Astrocyte (in vitro differentiated cells and primary cell): ENCODE results near the gene RFX7. TPM values are rescaled to one million over a fixed set of nuclear protein-coding genes. Genes with fewer than 3 reads are reported as not detected.
"Not testable (repeated sequence)": the region's sequence is repeated elsewhere in the genome, so short reads cannot be mapped to it uniquely, and the experiment has no call there.

Experiments
- DNase-seq: peaks from one replicate; pipeline ENCODE4 v3.0.0-alpha.2; 2010; ENCODE audit warnings: low read depth
- FAIRE-seq: peaks from 2 replicates; lab custom pipeline; 2011; peaks lifted over from hg19 to GRCh38; lab: Jason Lieb, UNC
- H2AFZ ChIP-seq: 2 replicates; pipeline ENCODE4 v1.6.0; 2012; ENCODE audit warnings: low read depth, low read length, inconsistent platforms
- H3K27ac ChIP-seq: 2 replicates; pipeline ENCODE4 v1.5.1; 2011; ENCODE audit warnings: low read depth, low read length, inconsistent platforms
- H3K27me3 ChIP-seq: 2 replicates; pipeline ENCODE4 v1.6.0; 2011; ENCODE audit warnings: low read length, inconsistent platforms; ENCODE audit not compliant: insufficient read depth
- H3K36me3 ChIP-seq: 2 replicates; pipeline ENCODE4 v1.5.1; 2011; ENCODE audit warnings: low read length, inconsistent platforms; ENCODE audit not compliant: insufficient read depth
- H3K4me1 ChIP-seq: 2 replicates; pipeline ENCODE4 v1.5.1; 2011; ENCODE audit warnings: low read length, inconsistent platforms; ENCODE audit not compliant: insufficient read depth
- H3K4me2 ChIP-seq: 2 replicates; pipeline ENCODE4 v1.6.0; 2012; ENCODE audit warnings: low read length, inconsistent platforms
- H3K4me3 ChIP-seq: 2 replicates; pipeline ENCODE4 v1.5.1; 2011; ENCODE audit warnings: low read depth, mild to moderate bottlenecking, low read length, inconsistent platforms; ENCODE audit not compliant: insufficient read depth
- H3K79me2 ChIP-seq: 2 replicates; pipeline ENCODE4 v1.6.0; 2012; ENCODE audit warnings: mild to moderate bottlenecking, low read length, inconsistent platforms; ENCODE audit not compliant: insufficient read depth
- H3K9ac ChIP-seq: 2 replicates; pipeline ENCODE4 v1.6.0; 2012; ENCODE audit warnings: mild to moderate bottlenecking, low read length, inconsistent platforms
- H3K9me3 ChIP-seq: 2 replicates; pipeline ENCODE4 v1.5.1; 2012; ENCODE audit warnings: low read depth, mild to moderate bottlenecking, low read length, inconsistent platforms; ENCODE audit not compliant: insufficient read depth
- H4K20me1 ChIP-seq: 2 replicates; pipeline ENCODE4 v1.6.0; 2012; ENCODE audit warnings: low read length, inconsistent platforms; ENCODE audit not compliant: insufficient read depth
- H3K27ac Mint-ChIP-seq: one replicate; pipeline ENCODE4 v1.8.0; 2021; ENCODE audit warnings: mild to moderate bottlenecking, mixed read lengths; ENCODE audit not compliant: unreplicated experiment
- H3K27me3 Mint-ChIP-seq: one replicate; pipeline ENCODE4 v1.8.0; 2021; ENCODE audit warnings: low read depth, mixed read lengths; ENCODE audit not compliant: unreplicated experiment
- H3K36me3 Mint-ChIP-seq: one replicate; pipeline ENCODE4 v1.8.0; 2021; ENCODE audit warnings: low read depth, mixed read lengths; ENCODE audit not compliant: unreplicated experiment
- H3K4me1 Mint-ChIP-seq: one replicate; pipeline ENCODE4 v1.8.0; 2021; ENCODE audit warnings: low read depth, mixed read lengths; ENCODE audit not compliant: unreplicated experiment
- H3K4me3 Mint-ChIP-seq: one replicate; pipeline ENCODE4 v1.8.0; 2021; ENCODE audit warnings: mild to moderate bottlenecking, moderate library complexity, mixed read lengths; ENCODE audit not compliant: unreplicated experiment
- H3K9me3 Mint-ChIP-seq: one replicate; pipeline ENCODE4 v1.8.0; 2021; ENCODE audit warnings: mild to moderate bottlenecking, mixed read lengths; ENCODE audit not compliant: unreplicated experiment
- EZH2 ChIP-seq: IDR thresholded peaks from 2 replicates; pipeline ENCODE4 v1.6.1; 2012; ENCODE audit warnings: mild to moderate bottlenecking, low read length, inconsistent platforms; ENCODE audit not compliant: insufficient read depth
- total RNA-seq: library from RNA; stranded (reverse); gene quantifications from 2 replicates; pipeline ENCODE4 v1.2.1, GENCODE V29; 2021
- TF ChIP-seq, protein P1 (sequence below): IDR thresholded peaks from 2 replicates; pipeline ENCODE4 v1.5.1; 2011; ENCODE audit warnings: low read depth, mild to moderate bottlenecking, inconsistent platforms, low read length, moderate library complexity; ENCODE audit not compliant: insufficient read depth

Gene RFX7
- total RNA-seq, 1 donor from 2014 or later, result 46.3 TPM

GRCh38 chr15:56273724-56274123 lies 30.0 kb upstream of the RFX7 start:
- Histone ChIP-seq H3K4me2 (no peak overlapping the region), H3K4me1 (no peaks in the 10 kb centered on the region), H3K36me3 (no peaks in the 10 kb centered on the region), H3K9ac (no peak overlapping the region), H3K27ac (no peak overlapping the region), H3K4me3 (no peak overlapping the region), H2AFZ (no peak overlapping the region), H3K79me2 (no peaks in the 10 kb centered on the region), H4K20me1 (no peaks in the 10 kb centered on the region), H3K9me3 (no peaks in the 10 kb centered on the region), H3K27me3 (no peaks in the 10 kb centered on the region)
- Mint-ChIP-seq H3K4me1 (peaks cover 2% of the 10 kb centered on the region), H3K27me3 (no peaks in the 10 kb centered on the region), H3K36me3 (peaks cover 2% of the 10 kb centered on the region), H3K9me3 (no peaks in the 10 kb centered on the region), H3K27ac (no peak overlapping the region), H3K4me3 (no peak overlapping the region)
- TF ChIP-seq, protein P1, sequence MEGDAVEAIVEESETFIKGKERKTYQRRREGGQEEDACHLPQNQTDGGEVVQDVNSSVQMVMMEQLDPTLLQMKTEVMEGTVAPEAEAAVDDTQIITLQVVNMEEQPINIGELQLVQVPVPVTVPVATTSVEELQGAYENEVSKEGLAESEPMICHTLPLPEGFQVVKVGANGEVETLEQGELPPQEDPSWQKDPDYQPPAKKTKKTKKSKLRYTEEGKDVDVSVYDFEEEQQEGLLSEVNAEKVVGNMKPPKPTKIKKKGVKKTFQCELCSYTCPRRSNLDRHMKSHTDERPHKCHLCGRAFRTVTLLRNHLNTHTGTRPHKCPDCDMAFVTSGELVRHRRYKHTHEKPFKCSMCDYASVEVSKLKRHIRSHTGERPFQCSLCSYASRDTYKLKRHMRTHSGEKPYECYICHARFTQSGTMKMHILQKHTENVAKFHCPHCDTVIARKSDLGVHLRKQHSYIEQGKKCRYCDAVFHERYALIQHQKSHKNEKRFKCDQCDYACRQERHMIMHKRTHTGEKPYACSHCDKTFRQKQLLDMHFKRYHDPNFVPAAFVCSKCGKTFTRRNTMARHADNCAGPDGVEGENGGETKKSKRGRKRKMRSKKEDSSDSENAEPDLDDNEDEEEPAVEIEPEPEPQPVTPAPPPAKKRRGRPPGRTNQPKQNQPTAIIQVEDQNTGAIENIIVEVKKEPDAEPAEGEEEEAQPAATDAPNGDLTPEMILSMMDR, result no peak
- TF ChIP-seq EZH2, result no peak
- DNase-seq (no peak), FAIRE-seq (no peak)

DNA sequence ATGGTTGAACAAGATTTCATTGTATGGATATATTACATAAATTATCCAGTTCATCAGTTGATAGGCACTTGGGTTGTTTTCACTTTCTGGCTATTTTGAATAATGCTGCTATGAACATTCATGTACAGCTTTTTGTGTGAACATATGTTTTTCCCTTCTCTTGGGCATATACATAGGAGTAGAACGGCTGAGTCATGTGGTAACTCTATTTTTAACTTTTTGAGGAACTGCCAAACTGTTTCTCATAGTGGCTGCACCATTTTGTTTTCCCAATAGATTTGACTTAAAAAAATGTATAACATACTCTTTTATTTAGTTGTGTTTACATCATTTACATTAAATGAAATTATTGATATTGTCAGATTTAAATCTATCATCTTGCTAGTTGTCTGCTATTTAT lies 28.8 kb upstream of the RFX7 start:
- no peaks in the 10 kb centered on the region for H3K4me1 ChIP-seq
- no peaks in the 10 kb centered on the region for H4K20me1 ChIP-seq
- no peak overlapping the region for H2AFZ ChIP-seq
- H3K27me3 ChIP-seq, result no peaks in the 10 kb centered on the region
- no peaks in the 10 kb centered on the region for H3K36me3 ChIP-seq
- no peak overlapping the region for H3K4me3 ChIP-seq
- FAIRE-seq, result no peak
- no peak overlapping the region for H3K27ac Mint-ChIP-seq
- H3K4me1 Mint-ChIP-seq, result peaks cover 2% of the 10 kb centered on the region
- no peak overlapping the region for H3K9ac ChIP-seq
- H3K27ac ChIP-seq, result no peak overlapping the region
- no peak overlapping the region for H3K4me3 Mint-ChIP-seq
- no peak overlapping the region for H3K4me2 ChIP-seq
- no peak for DNase-seq
- H3K79me2 ChIP-seq, result no peaks in the 10 kb centered on the region
- H3K27me3 Mint-ChIP-seq, result no peaks in the 10 kb centered on the region
- no peak for TF ChIP-seq EZH2
- TF ChIP-seq, protein P1, result no peak
- no peaks in the 10 kb centered on the region for H3K9me3 ChIP-seq
- peaks cover 2% of the 10 kb centered on the region for H3K36me3 Mint-ChIP-seq
- peaks cover 4% of the 10 kb centered on the region for H3K9me3 Mint-ChIP-seq

DNA sequence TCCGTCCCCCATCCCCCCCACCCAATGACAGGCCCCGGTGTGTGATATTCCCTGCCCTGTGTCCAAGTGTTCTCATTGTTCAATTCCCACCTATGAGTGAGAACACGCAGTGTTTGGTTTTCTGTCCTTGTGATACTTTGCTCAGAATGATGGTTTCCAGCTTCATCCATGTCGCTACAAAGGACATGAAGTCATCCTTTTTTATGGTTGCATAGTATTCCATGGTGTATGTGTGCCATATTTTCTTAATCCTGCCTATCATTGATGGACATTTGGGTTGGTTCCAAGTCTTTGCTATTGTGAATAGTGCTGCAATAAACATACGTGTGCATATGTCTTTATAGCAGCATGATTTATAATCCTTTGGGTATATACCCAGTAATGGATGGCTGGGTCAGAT lies 22.8 kb upstream of the RFX7 start:
- H3K36me3 ChIP-seq, H3K79me2 ChIP-seq, H3K27me3 Mint-ChIP-seq, H2AFZ ChIP-seq, FAIRE-seq, H3K9me3 Mint-ChIP-seq, H3K4me1 Mint-ChIP-seq, H3K4me3 ChIP-seq, H3K4me2 ChIP-seq, H3K27ac Mint-ChIP-seq, H3K4me1 ChIP-seq, H3K27me3 ChIP-seq, H3K36me3 Mint-ChIP-seq, H3K9ac ChIP-seq, DNase-seq, H4K20me1 ChIP-seq, H3K4me3 Mint-ChIP-seq, H3K27ac ChIP-seq, H3K9me3 ChIP-seq: not testable (repeated sequence)
